RPMI7951 (cell line): ENCODE results near the gene PRAMEF33. TPM values are rescaled to one million over a fixed set of nuclear protein-coding genes. Genes with fewer than 3 reads are reported as not detected.
"Not testable (repeated sequence)": the region's sequence is repeated elsewhere in the genome, so short reads cannot be mapped to it uniquely, and the experiment has no call there.

Experiments
- DNase-seq: peaks from one replicate; pipeline ENCODE4 v3.0.0-alpha.2; 2012; ENCODE audit warnings: low read depth
- total RNA-seq: library from RNA; depleted of rRNA; stranded (reverse); fragments of >200 nt; shearing (Covaris generic); gene quantifications from 2 replicates; pipeline ENCODE4 v1.2.3, GENCODE V29; 2014; rRNA removed

The PRAMEF33 gene
- not detected in 2 replicates for total RNA-seq

GRCh38 chr1:13303239-13303638 lies at the start of gene PRAMEF33:
PRAMEF33 (plus strand) TSS chr1:13303539; CDS start chr1:13305955, 2,416 bp downstream.
- not testable (repeated sequence) for DNase-seq

- not testable (repeated sequence) for DNase-seq
Measured at GRCh38 chr1:13253898-13254297, 49.4 kb upstream of the PRAMEF33 start, which contains the start of gene PRAMEF5. PRAMEF5 (plus strand) TSS chr1:13254198; CDS start chr1:13259269, 5,071 bp downstream.

GRCh38 chr1:13265124-13265523 lies 38.2 kb upstream of the PRAMEF33 start:
- DNase-seq, result not testable (repeated sequence)

- not testable (repeated sequence) for DNase-seq
Measured at GRCh38 chr1:13277016-13277415, 26.3 kb upstream of the PRAMEF33 start.

- not testable (repeated sequence) for DNase-seq
Measured at GRCh38 chr1:13279617-13280016, 23.7 kb upstream of the PRAMEF33 start.

GRCh38 chr1:13285037-13285436 lies 18.3 kb upstream of the PRAMEF33 start, which contains the start of gene PRAMEF8:
PRAMEF8 (minus strand) TSS chr1:13285137; CDS start chr1:13284091, 1,046 bp downstream.
- DNase-seq, result not testable (repeated sequence)

- DNase-seq, result not testable (repeated sequence)
Measured at GRCh38 chr1:13289030-13289429, 14.3 kb upstream of the PRAMEF33 start.

GRCh38 chr1:13297216-13297931 lies 6.0 kb upstream of the PRAMEF33 start:
- DNase-seq, result not testable (repeated sequence)

- DNase-seq, result not testable (repeated sequence)
Measured at GRCh38 chr1:13298699-13299098, 4.6 kb upstream of the PRAMEF33 start.

GRCh38 chr1:13302197-13302596 lies 1.1 kb upstream of the PRAMEF33 start:
- DNase-seq, result not testable (repeated sequence)

GRCh38 chr1:13315281-13315680 lies 11.9 kb downstream of the PRAMEF33 start, which contains the start of gene PRAMEF15:
PRAMEF15 (plus strand) TSS chr1:13315581; CDS start chr1:13318408, 2,827 bp downstream.
- DNase-seq, result not testable (repeated sequence)

- DNase-seq, result not testable (repeated sequence)
Measured at GRCh38 chr1:13342496-13342895, 39.2 kb downstream of the PRAMEF33 start.

- not testable (repeated sequence) for DNase-seq
Measured at GRCh38 chr1:13347034-13347433, 43.7 kb downstream of the PRAMEF33 start, which contains the start of gene PRAMEF14. PRAMEF14 (minus strand) TSS chr1:13347134; CDS start chr1:13345314, 1,820 bp downstream.

GRCh38 chr1:13353476-13353875 lies 50.1 kb downstream of the PRAMEF33 start:
- DNase-seq, result not testable (repeated sequence)

GRCh38 chr1:13354475-13354874 lies 51.1 kb downstream of the PRAMEF33 start:
- DNase-seq, result not testable (repeated sequence)

- peak; percentile 54 for DNase-seq
Measured at GRCh38 chr1:13356774-13357173, 53.4 kb downstream of the PRAMEF33 start.

Other genes starting within 250 kb of the PRAMEF33 start
- gene PRAMEF27, start 247.0 kb upstream of the PRAMEF33 start, total RNA-seq, result not detected in 2 replicates
- not detected in 2 replicates for gene HNRNPCL3, start 242.8 kb upstream of the PRAMEF33 start, total RNA-seq
- not detected in 2 replicates for gene PRAMEF25, start 232.8 kb upstream of the PRAMEF33 start, total RNA-seq
- gene HNRNPCL2, start 186.7 kb upstream of the PRAMEF33 start, total RNA-seq, result not detected in 2 replicates
- not detected in 2 replicates for gene PRAMEF26, start 147.5 kb upstream of the PRAMEF33 start, total RNA-seq
- gene HNRNPCL4, start 137.9 kb upstream of the PRAMEF33 start, total RNA-seq, result not detected in 2 replicates
- gene PRAMEF9, start 131.7 kb upstream of the PRAMEF33 start, total RNA-seq, result not detected in 2 replicates
- gene PRAMEF13, start 102.1 kb upstream of the PRAMEF33 start, total RNA-seq, result not detected in 2 replicates
- gene PRAMEF18, start 77.4 kb upstream of the PRAMEF33 start, total RNA-seq, result not detected in 2 replicates
- gene PRAMEF5, start 49.3 kb upstream of the PRAMEF33 start, total RNA-seq, result not detected in 2 replicates
- not detected in 2 replicates for gene PRAMEF8, start 18.4 kb upstream of the PRAMEF33 start, total RNA-seq
- not detected in 2 replicates for gene PRAMEF15, start 12.0 kb downstream of the PRAMEF33 start, total RNA-seq
- gene PRAMEF14, start 43.6 kb downstream of the PRAMEF33 start, total RNA-seq, result not detected in 2 replicates
- not detected in 2 replicates for gene PRAMEF19, start 68.4 kb downstream of the PRAMEF33 start, total RNA-seq
- gene PRAMEF17, start 86.1 kb downstream of the PRAMEF33 start, total RNA-seq, result not detected in 2 replicates
- not detected in 2 replicates for gene PRAMEF20, start 106.9 kb downstream of the PRAMEF33 start, total RNA-seq
- gene LRRC38, start 210.5 kb downstream of the PRAMEF33 start, total RNA-seq, result not detected in 2 replicates